ENCODE data around the gene PLIN1.

The PLIN1 gene

DNA sequence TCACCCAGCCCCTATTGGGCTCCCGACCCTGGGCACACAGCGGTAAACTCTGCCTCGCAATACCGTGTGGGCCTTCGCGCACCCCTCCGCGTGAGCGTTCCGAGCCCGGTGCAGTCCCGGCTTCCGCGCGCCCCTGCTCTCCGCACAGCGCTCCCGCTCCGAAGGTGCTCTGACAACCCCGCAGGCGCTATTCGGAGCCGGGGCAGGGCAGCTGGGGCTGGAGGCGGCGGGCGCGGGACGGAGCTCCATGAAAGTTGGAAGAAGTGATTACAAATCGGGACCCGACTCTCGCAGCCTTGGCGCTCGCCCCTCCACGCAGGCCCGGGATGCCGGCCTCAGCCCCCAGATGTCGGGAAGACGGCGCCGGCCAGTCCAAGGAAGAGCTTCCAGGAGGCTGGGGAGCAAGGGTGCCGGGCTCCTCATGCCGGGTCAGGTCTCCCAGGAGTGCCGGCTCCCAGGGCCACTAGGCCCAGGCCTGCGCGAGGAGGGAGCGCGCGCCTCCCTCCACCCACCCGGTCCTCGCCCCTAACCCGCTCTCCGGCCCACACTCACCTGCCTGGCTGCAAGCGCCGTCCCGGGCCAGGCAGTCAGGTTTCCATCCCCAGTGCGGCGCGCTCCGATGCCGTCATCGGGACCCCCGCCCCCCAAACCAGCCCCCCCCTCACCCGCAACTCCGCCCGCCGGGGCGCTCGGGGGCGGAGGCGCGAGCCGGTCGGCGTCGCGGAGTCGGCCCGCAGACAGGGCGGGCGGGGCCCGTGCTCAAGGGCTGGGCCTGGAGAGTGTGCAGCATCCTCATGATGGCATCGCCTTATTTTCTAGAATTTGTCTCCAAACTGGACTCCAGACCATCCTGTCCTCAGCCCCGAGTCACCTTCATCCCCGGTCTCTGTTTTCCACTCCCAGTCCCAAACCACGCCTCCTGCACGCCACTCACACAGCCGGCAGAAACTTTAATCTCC lies 24.0 kb downstream of the PLIN1 start, which contains the start of gene KIF7:
Gene KIF7, minus strand, starts transcription at position 621 of the 959 bp plus-strand sequence. CDS start 2,537 bp downstream, outside the sequence.
- CTCF ChIA-PET: interaction anchor here (1.4 kb wide), 1 partner anchor 18 kb away, joined by 3 read pairs; no protein-coding TSS in a partner anchor
- peaks cover 7 to 23% of the 10 kb centered on the region in 2 experiments; a peak in 2 of 3 replicates for H3K36me3 ChIP-seq (ENCODE audit: control insufficient read depth in 2 of 2, insufficient read depth in 1 of 2, low read length in 2 of 2)
- no peaks in the 10 kb centered on the region for H3K9me3 ChIP-seq (ENCODE audit: control insufficient read depth, insufficient read depth, low read depth, low read length)
- peak within 1 kb of the TSS; percentile 89 for H3K4me3 ChIP-seq (ENCODE audit: low read depth, low read length)
- peaks cover 8% of the 10 kb centered on the region; the same call in 1 of the 2 replicates for H3K4me1 ChIP-seq (ENCODE audit: control insufficient read depth, insufficient read depth, low read length)
- peak within 1 kb of the TSS; percentile 86; the same call in 1 of the 2 replicates for H3K27ac ChIP-seq (ENCODE audit: extremely low read depth, low read depth, low read length)
- POLR2A ChIA-PET: interaction anchor here (0.6 kb wide), 2 partner anchors 15 to 123 kb away, joined by 3 to 7 read pairs; no protein-coding TSS in a partner anchor
- TF ChIP-seq ZNF324 (tag by site-specific recombination; IDR thresholded peaks at IDR 0.05) (peak; percentile 70; the same call in 1 of the 2 replicates), ZNF2 (tag by site-specific recombination; IDR thresholded peaks at IDR 0.05) (peak; percentile 43; the same call in 1 of the 2 replicates), ZNF501 (tag by site-specific recombination; IDR thresholded peaks at IDR 0.05) (peak; percentile 71), ZSCAN30 (tag by site-specific recombination; IDR thresholded peaks at IDR 0.05) (0 out of 2 replicates have a peak, but pooled peaks have one; percentile 50), ZNF701 (tag by site-specific recombination; IDR thresholded peaks at IDR 0.05) (no peak), ZNF473 (tag by site-specific recombination; IDR thresholded peaks at IDR 0.05) (no peak), ZFHX2 (tag by site-specific recombination; conservative IDR thresholded peaks at IDR 0.05) (peak; percentile 83), ZNF239 (tag by site-specific recombination; IDR thresholded peaks at IDR 0.05) (no peak), ZNF214 (tag by site-specific recombination; IDR thresholded peaks at IDR 0.05; ENCODE audit: borderline replicate concordance) (no peak), ZNF621 (tag by site-specific recombination; IDR thresholded peaks at IDR 0.05) (no peak), WT1 (tag by site-specific recombination; IDR thresholded peaks at IDR 0.05) (peak; percentile 30; the same call in 1 of the 2 replicates), ZSCAN16 (tag by site-specific recombination; IDR thresholded peaks at IDR 0.05) (peak; percentile 98), SP2 (tag by site-specific recombination; IDR thresholded peaks at IDR 0.05) (peak; percentile 23; the same call in 1 of the 2 replicates), ZNF785 (tag by site-specific recombination; IDR thresholded peaks at IDR 0.05) (no peak), ZNF416 (tag by site-specific recombination; IDR thresholded peaks at IDR 0.05) (no peak), ZFP37 (tag by site-specific recombination; IDR thresholded peaks at IDR 0.05) (peak; percentile 42; the same call in 1 of the 2 replicates), GLIS2 (tag by site-specific recombination; IDR thresholded peaks at IDR 0.05) (peak; percentile 74), KLF1 (tag by site-specific recombination; IDR thresholded peaks at IDR 0.05) (peak; percentile 62), ZNF629 (tag by site-specific recombination; IDR thresholded peaks at IDR 0.05) (peak; percentile 35; the same call in 1 of the 2 replicates)
- TF ChIP-seq, protein P1, sequence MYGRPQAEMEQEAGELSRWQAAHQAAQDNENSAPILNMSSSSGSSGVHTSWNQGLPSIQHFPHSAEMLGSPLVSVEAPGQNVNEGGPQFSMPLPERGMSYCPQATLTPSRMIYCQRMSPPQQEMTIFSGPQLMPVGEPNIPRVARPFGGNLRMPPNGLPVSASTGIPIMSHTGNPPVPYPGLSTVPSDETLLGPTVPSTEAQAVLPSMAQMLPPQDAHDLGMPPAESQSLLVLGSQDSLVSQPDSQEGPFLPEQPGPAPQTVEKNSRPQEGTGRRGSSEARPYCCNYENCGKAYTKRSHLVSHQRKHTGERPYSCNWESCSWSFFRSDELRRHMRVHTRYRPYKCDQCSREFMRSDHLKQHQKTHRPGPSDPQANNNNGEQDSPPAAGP (tag by site-specific recombination; IDR thresholded peaks at IDR 0.05): peak; percentile 48; the same call in 1 of the 2 replicates
- TF ChIP-seq, protein P2, sequence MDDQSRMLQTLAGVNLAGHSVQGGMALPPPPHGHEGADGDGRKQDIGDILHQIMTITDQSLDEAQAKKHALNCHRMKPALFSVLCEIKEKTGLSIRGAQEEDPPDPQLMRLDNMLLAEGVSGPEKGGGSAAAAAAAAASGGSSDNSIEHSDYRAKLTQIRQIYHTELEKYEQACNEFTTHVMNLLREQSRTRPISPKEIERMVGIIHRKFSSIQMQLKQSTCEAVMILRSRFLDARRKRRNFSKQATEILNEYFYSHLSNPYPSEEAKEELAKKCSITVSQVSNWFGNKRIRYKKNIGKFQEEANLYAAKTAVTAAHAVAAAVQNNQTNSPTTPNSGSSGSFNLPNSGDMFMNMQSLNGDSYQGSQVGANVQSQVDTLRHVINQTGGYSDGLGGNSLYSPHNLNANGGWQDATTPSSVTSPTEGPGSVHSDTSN (CRISPR knock-in tag; IDR thresholded peaks at IDR 0.05): 0 out of 2 replicates have a peak, but pooled peaks have one; percentile 37
- TF ChIP-seq, protein P3, sequence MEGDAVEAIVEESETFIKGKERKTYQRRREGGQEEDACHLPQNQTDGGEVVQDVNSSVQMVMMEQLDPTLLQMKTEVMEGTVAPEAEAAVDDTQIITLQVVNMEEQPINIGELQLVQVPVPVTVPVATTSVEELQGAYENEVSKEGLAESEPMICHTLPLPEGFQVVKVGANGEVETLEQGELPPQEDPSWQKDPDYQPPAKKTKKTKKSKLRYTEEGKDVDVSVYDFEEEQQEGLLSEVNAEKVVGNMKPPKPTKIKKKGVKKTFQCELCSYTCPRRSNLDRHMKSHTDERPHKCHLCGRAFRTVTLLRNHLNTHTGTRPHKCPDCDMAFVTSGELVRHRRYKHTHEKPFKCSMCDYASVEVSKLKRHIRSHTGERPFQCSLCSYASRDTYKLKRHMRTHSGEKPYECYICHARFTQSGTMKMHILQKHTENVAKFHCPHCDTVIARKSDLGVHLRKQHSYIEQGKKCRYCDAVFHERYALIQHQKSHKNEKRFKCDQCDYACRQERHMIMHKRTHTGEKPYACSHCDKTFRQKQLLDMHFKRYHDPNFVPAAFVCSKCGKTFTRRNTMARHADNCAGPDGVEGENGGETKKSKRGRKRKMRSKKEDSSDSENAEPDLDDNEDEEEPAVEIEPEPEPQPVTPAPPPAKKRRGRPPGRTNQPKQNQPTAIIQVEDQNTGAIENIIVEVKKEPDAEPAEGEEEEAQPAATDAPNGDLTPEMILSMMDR (tag by site-specific recombination; IDR thresholded peaks at IDR 0.05): peak; percentile 20; the same call in 1 of the 2 replicates
- TF ChIP-seq, protein P4, sequence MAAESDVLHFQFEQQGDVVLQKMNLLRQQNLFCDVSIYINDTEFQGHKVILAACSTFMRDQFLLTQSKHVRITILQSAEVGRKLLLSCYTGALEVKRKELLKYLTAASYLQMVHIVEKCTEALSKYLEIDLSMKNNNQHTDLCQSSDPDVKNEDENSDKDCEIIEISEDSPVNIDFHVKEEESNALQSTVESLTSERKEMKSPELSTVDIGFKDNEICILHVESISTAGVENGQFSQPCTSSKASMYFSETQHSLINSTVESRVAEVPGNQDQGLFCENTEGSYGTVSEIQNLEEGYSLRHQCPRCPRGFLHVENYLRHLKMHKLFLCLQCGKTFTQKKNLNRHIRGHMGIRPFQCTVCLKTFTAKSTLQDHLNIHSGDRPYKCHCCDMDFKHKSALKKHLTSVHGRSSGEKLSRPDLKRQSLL (tag by site-specific recombination; IDR thresholded peaks at IDR 0.05): no peak
- TF ChIP-seq, protein P5, sequence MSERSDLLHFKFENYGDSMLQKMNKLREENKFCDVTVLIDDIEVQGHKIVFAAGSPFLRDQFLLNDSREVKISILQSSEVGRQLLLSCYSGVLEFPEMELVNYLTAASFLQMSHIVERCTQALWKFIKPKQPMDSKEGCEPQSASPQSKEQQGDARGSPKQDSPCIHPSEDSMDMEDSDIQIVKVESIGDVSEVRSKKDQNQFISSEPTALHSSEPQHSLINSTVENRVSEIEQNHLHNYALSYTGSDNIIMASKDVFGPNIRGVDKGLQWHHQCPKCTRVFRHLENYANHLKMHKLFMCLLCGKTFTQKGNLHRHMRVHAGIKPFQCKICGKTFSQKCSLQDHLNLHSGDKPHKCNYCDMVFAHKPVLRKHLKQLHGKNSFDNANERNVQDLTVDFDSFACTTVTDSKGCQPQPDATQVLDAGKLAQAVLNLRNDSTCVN (tag by site-specific recombination; optimal IDR thresholded peaks at IDR 0.05): peak; percentile 95
- TF ChIP-seq, protein P6, sequence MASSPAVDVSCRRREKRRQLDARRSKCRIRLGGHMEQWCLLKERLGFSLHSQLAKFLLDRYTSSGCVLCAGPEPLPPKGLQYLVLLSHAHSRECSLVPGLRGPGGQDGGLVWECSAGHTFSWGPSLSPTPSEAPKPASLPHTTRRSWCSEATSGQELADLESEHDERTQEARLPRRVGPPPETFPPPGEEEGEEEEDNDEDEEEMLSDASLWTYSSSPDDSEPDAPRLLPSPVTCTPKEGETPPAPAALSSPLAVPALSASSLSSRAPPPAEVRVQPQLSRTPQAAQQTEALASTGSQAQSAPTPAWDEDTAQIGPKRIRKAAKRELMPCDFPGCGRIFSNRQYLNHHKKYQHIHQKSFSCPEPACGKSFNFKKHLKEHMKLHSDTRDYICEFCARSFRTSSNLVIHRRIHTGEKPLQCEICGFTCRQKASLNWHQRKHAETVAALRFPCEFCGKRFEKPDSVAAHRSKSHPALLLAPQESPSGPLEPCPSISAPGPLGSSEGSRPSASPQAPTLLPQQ (tag by site-specific recombination; IDR thresholded peaks at IDR 0.05): peak; percentile 70; the same call in 1 of the 2 replicates
- TF ChIP-seq, protein P7, sequence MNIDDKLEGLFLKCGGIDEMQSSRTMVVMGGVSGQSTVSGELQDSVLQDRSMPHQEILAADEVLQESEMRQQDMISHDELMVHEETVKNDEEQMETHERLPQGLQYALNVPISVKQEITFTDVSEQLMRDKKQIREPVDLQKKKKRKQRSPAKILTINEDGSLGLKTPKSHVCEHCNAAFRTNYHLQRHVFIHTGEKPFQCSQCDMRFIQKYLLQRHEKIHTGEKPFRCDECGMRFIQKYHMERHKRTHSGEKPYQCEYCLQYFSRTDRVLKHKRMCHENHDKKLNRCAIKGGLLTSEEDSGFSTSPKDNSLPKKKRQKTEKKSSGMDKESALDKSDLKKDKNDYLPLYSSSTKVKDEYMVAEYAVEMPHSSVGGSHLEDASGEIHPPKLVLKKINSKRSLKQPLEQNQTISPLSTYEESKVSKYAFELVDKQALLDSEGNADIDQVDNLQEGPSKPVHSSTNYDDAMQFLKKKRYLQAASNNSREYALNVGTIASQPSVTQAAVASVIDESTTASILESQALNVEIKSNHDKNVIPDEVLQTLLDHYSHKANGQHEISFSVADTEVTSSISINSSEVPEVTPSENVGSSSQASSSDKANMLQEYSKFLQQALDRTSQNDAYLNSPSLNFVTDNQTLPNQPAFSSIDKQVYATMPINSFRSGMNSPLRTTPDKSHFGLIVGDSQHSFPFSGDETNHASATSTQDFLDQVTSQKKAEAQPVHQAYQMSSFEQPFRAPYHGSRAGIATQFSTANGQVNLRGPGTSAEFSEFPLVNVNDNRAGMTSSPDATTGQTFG (tag by site-specific recombination; IDR thresholded peaks at IDR 0.05; ENCODE audit: borderline replicate concordance): no peak
